ENCODE data around the gene TLX1.

TLX1 gene

GRCh38 chr10:101097881-101098280, 33.2 kb upstream of the TLX1 start:
- Histone ChIP-seq H3K36me3 (replicated peaks; ENCODE audit: insufficient read depth, low read length) (no peaks in the 10 kb centered on the region), H3K4me1 (ENCODE audit: low read length) (no peaks in the 10 kb centered on the region), H3K27me3 (replicated peaks; ENCODE audit: insufficient read depth, low read length) (peaks cover 50% of the 10 kb centered on the region), H3K9me2 (replicated peaks; ENCODE audit: insufficient read depth, low read length) (no peaks in the 10 kb centered on the region), H3K4me2 (ENCODE audit: low read depth, low read length) (no peak overlapping the region), H2AFZ (ENCODE audit: low read length) (no peak overlapping the region), H3F3A (ENCODE audit: insufficient read depth, low read length) (no peaks in the 10 kb centered on the region), H3K9ac (ENCODE audit: low read length) (no peak overlapping the region), H3K27ac (ENCODE audit: low read length) (no peak overlapping the region), H3K79me2 (ENCODE audit: low read length) (no peaks in the 10 kb centered on the region), H3K9me3 (replicated peaks; ENCODE audit: insufficient read depth, low read length) (no peaks in the 10 kb centered on the region), H4K20me1 (ENCODE audit: insufficient read depth, low read length) (no peaks in the 10 kb centered on the region), H3K4me3 (ENCODE audit: low read length) (no peak overlapping the region)
- DNase-seq, result no peak
- TF ChIP-seq EZH2 (optimal IDR thresholded peaks at IDR 0.05; ENCODE audit: low read depth, low read length) (no peak), EZH2phosphoT487 (IDR thresholded peaks at IDR 0.05; ENCODE audit: low read length) (no peak), CTCF (IDR thresholded peaks at IDR 0.05; ENCODE audit: low read length) (no peak)

- Histone ChIP-seq H3K9me2 (replicated peaks; ENCODE audit: insufficient read depth, low read length) (no peaks in the 10 kb centered on the region), H3F3A (ENCODE audit: insufficient read depth, low read length) (no peaks in the 10 kb centered on the region), H2AFZ (ENCODE audit: low read length) (no peak overlapping the region), H3K27ac (ENCODE audit: low read length) (no peak overlapping the region), H4K20me1 (ENCODE audit: insufficient read depth, low read length) (no peaks in the 10 kb centered on the region), H3K9me3 (replicated peaks; ENCODE audit: insufficient read depth, low read length) (no peaks in the 10 kb centered on the region), H3K4me3 (ENCODE audit: low read length) (no peak overlapping the region), H3K9ac (ENCODE audit: low read length) (no peak overlapping the region), H3K4me2 (ENCODE audit: low read depth, low read length) (no peak overlapping the region), H3K79me2 (ENCODE audit: low read length) (no peaks in the 10 kb centered on the region), H3K4me1 (ENCODE audit: low read length) (no peaks in the 10 kb centered on the region), H3K27me3 (replicated peaks; ENCODE audit: insufficient read depth, low read length) (peaks cover 35% of the 10 kb centered on the region), H3K36me3 (replicated peaks; ENCODE audit: insufficient read depth, low read length) (no peaks in the 10 kb centered on the region)
- TF ChIP-seq EZH2phosphoT487 (IDR thresholded peaks at IDR 0.05; ENCODE audit: low read length) (no peak), EZH2 (optimal IDR thresholded peaks at IDR 0.05; ENCODE audit: low read depth, low read length) (no peak), CTCF (IDR thresholded peaks at IDR 0.05; ENCODE audit: low read length) (no peak)
- DNase-seq, result no peak
Observed at GRCh38 chr10:101099901-101100300, 31.2 kb upstream of the TLX1 start.

DNA sequence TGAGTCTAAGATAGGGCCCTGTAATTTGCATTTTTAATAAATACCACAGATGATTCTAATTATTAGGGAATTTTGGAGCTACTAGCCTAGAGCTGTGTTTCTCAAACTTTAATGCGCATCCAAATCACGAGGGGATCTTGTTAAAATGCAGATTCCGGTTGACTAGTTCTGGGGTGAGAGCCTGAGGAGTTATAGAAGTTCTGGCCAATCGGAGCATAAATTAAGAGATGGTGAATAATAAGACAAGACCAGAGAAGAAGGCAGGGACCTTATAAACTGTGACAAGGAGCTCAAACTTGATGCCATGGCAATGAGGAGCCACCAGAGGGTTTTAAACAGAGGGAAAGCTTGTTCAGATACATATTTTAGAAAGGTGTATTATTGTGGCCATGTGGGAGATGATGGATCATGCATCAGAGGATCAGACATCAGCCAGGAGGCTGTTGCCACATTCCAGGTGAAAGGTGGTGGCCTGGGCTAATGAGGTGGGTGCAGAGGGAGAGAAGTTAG, 29.7 kb upstream of the TLX1 start:
- no peak overlapping the region for H3K27ac ChIP-seq (ENCODE audit: low read length)
- H3K9ac ChIP-seq (ENCODE audit: low read length), result no peak overlapping the region
- H3F3A ChIP-seq (ENCODE audit: insufficient read depth, low read length), result no peaks in the 10 kb centered on the region
- H3K79me2 ChIP-seq (ENCODE audit: low read length), result no peaks in the 10 kb centered on the region
- no peaks in the 10 kb centered on the region for H3K36me3 ChIP-seq (replicated peaks; ENCODE audit: insufficient read depth, low read length)
- no peak overlapping the region for H3K4me3 ChIP-seq (ENCODE audit: low read length)
- H3K4me1 ChIP-seq (ENCODE audit: low read length), result no peaks in the 10 kb centered on the region
- H3K9me3 ChIP-seq (replicated peaks; ENCODE audit: insufficient read depth, low read length), result no peaks in the 10 kb centered on the region
- peaks cover 34% of the 10 kb centered on the region for H3K27me3 ChIP-seq (replicated peaks; ENCODE audit: insufficient read depth, low read length)
- TF ChIP-seq CTCF (IDR thresholded peaks at IDR 0.05; ENCODE audit: low read length), result no peak
- TF ChIP-seq EZH2 (optimal IDR thresholded peaks at IDR 0.05; ENCODE audit: low read depth, low read length), result no peak
- TF ChIP-seq EZH2phosphoT487 (IDR thresholded peaks at IDR 0.05; ENCODE audit: low read length), result no peak
- H3K4me2 ChIP-seq (ENCODE audit: low read depth, low read length), result no peak overlapping the region
- no peaks in the 10 kb centered on the region for H3K9me2 ChIP-seq (replicated peaks; ENCODE audit: insufficient read depth, low read length)
- H2AFZ ChIP-seq (ENCODE audit: low read length), result no peak overlapping the region
- DNase-seq, result no peak
- H4K20me1 ChIP-seq (ENCODE audit: insufficient read depth, low read length), result no peaks in the 10 kb centered on the region
